ENCODE measurements around the gene ATP8B4. TPM values are rescaled to one million over a fixed set of nuclear protein-coding genes. Genes with fewer than 3 reads are reported as not detected.
"Not testable (repeated sequence)": the region's sequence is repeated elsewhere in the genome, so short reads cannot be mapped to it uniquely, and the experiment has no call there.

ATP8B4 gene
- total and polyA plus RNA-seq, 2 of the 8 experiments (the other 6 are each of a cell fraction or from before 2014, with no cell fraction given) = 0.17 to 0.24 TPM

DNA sequence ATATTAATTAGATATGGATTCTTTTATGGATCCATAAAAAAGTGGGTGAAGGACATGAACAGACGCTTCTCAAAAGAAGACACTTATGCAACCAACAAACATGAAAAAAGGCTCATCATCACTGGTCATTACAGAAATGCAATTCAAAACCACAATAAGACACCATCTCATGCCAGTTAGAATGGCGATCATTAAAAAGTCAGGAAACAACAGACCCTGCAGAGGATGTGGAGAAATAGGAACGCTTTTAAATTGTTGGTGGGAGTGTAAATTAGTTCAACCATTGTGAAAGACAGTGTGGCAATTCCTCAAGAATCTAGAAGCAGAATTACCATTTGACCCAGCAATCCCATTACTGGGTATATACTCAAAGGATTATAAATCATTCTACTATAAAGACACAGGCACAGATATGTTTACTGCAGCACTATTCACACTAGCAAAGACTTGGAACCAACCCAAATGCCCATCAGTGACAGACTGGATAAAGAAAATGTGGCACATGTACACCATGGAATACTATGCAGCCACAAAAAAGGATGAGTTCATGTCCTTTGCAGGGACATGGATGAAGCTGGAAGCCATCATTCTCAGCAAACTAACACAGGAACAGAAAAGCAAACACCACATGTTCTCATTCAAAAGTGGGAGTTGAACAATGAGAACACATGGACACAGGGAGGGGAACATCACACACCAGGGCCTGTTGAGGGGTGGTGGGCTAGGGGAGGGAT, 13.4 kb upstream of the ATP8B4 start:
- H3K23me2 ChIP-seq (ENCODE audit: low read depth, low read length); H3K14ac ChIP-seq (ENCODE audit: insufficient read length); H3K27me3 ChIP-seq (replicated peaks in 1 of 4; ENCODE audit: control insufficient read depth in 3 of 4, extremely low read depth in 1 of 4, insufficient read depth in 3 of 4, low read length in 3 of 4); H3K79me1 ChIP-seq (ENCODE audit: low read depth, low read length); H4K91ac ChIP-seq (replicated peaks; ENCODE audit: insufficient read length, low read length); H3K27ac ChIP-seq (ENCODE audit: low read depth, low read length); H3K4me1 ChIP-seq (replicated peaks in 1 of 4; ENCODE audit: control insufficient read depth in 3 of 4, insufficient read depth in 4 of 4, low read length in 3 of 4); FAIRE-seq; POLR2A ChIA-PET (ENCODE audit: partially characterized antibody); H3K18ac ChIP-seq (ENCODE audit: extremely low read depth, low read length); H4K20me1 ChIP-seq (replicated peaks in 1 of 2; ENCODE audit: control insufficient read depth in 1 of 2, insufficient read depth in 2 of 2, low read length in 2 of 2); H3K36me3 ChIP-seq (ENCODE audit: control insufficient read depth in 2 of 4, insufficient read depth in 4 of 4, low read length in 3 of 4); H2BK15ac ChIP-seq (ENCODE audit: low read length); H2AFZ ChIP-seq (ENCODE audit: low read length); H4K5ac ChIP-seq (ENCODE audit: insufficient read length, low read depth, low read length); H2BK20ac ChIP-seq (ENCODE audit: low read length); H2AK5ac ChIP-seq (ENCODE audit: low read depth, low read length); H2BK120ac ChIP-seq (replicated peaks; ENCODE audit: low read depth, low read length); H3K4me2 ChIP-seq (ENCODE audit: insufficient read depth in 1 of 2, low read depth in 2 of 2, low read length in 2 of 2); H3K23ac ChIP-seq (ENCODE audit: insufficient read length); H3K56ac ChIP-seq (replicated peaks; ENCODE audit: insufficient read length, low read depth, low read length); CTCF ChIA-PET (ENCODE audit: partially characterized antibody); H2BK12ac ChIP-seq (ENCODE audit: low read depth, low read length); H3K79me2 ChIP-seq (ENCODE audit: control insufficient read depth in 1 of 2, insufficient read depth in 2 of 2, low read length in 2 of 2); H3K4me3 ChIP-seq (ENCODE audit: extremely low read depth in 1 of 4, insufficient read depth in 2 of 4, low read depth in 3 of 4, low read length in 4 of 4); H3K9me3 ChIP-seq (ENCODE audit: insufficient read depth in 2 of 2, low read depth in 1 of 2, low read length in 1 of 2); H3K4ac ChIP-seq (replicated peaks; ENCODE audit: insufficient read length, low read depth, low read length); H4K8ac ChIP-seq (ENCODE audit: extremely low read depth, insufficient read depth, low read length); DNase-seq (ENCODE audit: low read depth in 1 of 2, low spot score in 2 of 2); H2BK5ac ChIP-seq (ENCODE audit: low read depth, low read length); H3K9ac ChIP-seq (replicated peaks in 1 of 4; ENCODE audit: extremely low read depth in 1 of 4, low read depth in 3 of 4, low read length in 3 of 4): not testable (repeated sequence)
- 88% methylated on average over 3 of the region's 3 CpGs; no CpG with 5 or more reads in 1 of the 2 experiments for WGBS, 2 experiments (ENCODE audit: extremely low coverage in 1 of 2, insufficient coverage in 1 of 2, insufficient read length in 1 of 2, insufficient replicate concordance in 2 of 2, low coverage in 1 of 2, low lambda C conversion rate in 2 of 2, missing lambda C conversion rate in 1 of 2)
